HG03196 (cell line): ENCODE measurements around the gene ZNF136.

Experiments used
- ATAC-seq: cut with Tn5 transposase; IDR thresholded peaks from one replicate; pipeline ENCODE4 v1.9.1; 2021; ENCODE audit not compliant: unreplicated experiment

ZNF136 gene

GRCh38 chr19:12187625-12188024 lies 24.7 kb downstream of the ZNF136 start:
- ATAC-seq: no peak

DNA sequence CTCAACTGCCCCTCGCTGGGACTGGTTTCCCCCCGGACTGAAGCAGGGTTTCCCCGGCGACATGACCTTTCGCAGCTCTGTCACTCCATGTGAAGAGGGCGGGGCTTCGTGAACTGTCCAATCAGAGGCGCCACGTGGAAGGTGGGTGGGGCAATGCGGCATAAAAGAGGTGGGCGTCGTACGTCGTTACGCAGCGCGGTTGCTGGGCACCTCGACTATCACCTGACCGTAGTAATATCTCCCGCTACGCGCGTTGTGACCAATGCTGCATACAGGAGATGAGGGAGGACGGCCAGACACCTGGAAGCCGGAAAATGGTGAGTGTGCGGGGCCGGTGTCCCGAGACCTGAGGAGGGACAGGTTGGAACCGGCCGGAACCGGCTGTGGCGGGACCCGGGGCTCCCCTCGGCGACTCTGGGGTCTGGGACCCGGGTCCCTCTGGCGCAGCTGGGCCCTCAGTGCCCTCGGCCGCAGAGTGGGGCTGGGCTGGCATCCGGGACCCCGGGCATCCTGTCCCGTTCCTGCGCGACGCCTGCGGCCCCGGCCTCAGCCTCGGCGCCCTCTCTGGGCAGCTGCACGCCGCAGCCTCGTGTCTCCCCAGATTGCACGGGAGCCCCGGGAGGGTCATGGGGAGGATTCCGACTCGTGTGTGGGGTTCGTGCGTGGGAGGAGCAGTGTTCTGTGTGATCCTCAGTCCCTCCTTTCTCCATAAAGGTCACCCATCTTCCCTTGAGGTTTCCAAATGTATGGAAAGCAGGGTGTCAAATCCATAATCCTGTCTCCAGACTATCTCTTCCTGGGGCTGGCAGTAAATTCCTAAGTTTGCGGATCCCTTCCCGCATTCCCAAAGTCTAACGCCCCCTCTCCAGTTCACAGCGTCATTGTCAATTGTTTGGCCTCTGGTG lies 32.2 kb downstream of the ZNF136 start:
- no peak for ATAC-seq

DNA sequence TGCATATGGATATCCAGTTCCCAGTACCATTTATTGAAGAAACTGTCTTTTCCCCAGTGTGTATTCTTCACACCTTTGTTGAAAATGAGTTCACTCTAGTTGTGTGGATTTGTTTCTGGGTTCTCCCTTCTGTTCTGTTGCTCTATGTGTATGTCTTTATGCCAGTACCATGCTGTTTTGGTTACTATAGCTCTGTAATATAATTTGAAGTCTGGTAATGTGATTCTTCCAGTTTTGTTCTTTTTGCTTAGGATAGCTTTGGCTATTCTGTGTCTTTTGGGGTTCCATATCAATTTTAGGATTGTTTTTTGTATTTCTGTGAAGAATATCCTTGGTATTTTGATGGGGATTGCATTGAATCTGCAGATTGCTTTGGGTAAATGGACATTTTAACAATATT lies 35.2 kb downstream of the ZNF136 start:
- no peak for ATAC-seq

GRCh38 chr19:12199757-12200419 lies 37.0 kb downstream of the ZNF136 start:
- ATAC-seq: no peak

GRCh38 chr19:12202250-12202649 lies 39.4 kb downstream of the ZNF136 start:
- no peak for ATAC-seq

GRCh38 chr19:12205296-12205695 lies 42.4 kb downstream of the ZNF136 start:
- no peak for ATAC-seq

GRCh38 chr19:12208221-12208620 lies 45.3 kb downstream of the ZNF136 start:
- ATAC-seq: no peak

DNA sequence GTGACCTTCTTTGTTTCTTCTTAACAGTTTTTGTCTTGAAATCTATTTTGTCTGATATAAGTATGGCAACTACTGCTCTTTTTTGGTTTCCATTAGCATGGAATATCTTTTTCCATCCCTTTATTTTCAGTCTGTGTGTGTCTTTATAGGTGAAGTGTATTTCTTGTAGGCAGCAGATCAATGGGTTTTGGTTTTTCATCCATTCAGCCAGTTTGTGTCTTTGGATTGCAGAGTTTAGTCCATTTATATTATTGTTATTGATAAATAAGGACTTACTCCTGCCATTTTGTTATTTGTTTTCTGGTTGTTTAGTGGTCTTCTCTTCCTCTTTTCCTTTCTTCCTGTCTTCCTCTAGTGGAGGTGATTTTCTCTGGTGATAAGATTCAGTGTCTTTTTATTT lies 54.4 kb downstream of the ZNF136 start:
- no peak for ATAC-seq

GRCh38 chr19:12222980-12223630 lies 60.2 kb downstream of the ZNF136 start:
- no peak for ATAC-seq

- no peak for ATAC-seq
These were observed 61.8 kb downstream of the ZNF136 start for GRCh38 chr19:12224676-12225075.

GRCh38 chr19:12229990-12230389 lies 67.1 kb downstream of the ZNF136 start:
- ATAC-seq: no peak

- no peak for ATAC-seq
These were observed 68.1 kb downstream of the ZNF136 start for GRCh38 chr19:12230751-12231733.

GRCh38 chr19:12232961-12233360 lies 70.1 kb downstream of the ZNF136 start:
- ATAC-seq: no peak

- no peak for ATAC-seq
These were observed 74.4 kb downstream of the ZNF136 start for GRCh38 chr19:12237143-12237839.
